Hepatic stellate cell (primary cell): ENCODE results near the gene NIN.

Experiments used
- DNase-seq: peaks from one replicate; pipeline ENCODE4 v3.0.0; 2011; ENCODE audit warnings: low spot score

NIN gene

DNA sequence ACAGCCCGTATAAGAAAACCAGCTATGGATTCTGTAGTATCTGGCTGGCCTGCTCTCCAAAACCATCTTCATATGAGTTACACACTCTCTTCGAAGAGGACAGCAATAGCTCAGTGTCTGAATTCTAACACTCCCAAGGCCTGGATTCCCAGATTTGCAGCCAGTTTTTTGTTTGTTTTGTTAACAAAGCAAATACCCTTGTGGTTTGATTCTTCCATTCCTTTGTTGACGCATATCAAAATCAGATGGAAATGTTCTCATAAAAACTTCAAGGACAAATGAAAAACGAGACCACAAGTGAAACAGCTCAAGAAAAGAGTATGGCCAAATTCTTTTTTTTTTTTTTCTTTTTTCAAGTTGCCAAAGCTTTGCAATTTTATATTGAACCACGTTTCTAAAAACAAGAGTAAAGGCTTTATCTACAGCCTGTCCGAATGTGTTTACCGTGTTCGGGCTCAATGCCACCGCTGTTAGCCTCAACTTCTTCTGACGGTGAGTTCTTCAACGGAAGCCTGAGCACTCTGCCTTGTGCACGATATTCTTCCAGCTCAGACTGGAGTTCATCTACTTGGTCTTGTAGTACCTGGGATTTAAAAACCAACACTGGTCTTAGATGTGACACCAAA lies 67.5 kb downstream of the NIN start:
- peak; percentile 28 for DNase-seq

DNA sequence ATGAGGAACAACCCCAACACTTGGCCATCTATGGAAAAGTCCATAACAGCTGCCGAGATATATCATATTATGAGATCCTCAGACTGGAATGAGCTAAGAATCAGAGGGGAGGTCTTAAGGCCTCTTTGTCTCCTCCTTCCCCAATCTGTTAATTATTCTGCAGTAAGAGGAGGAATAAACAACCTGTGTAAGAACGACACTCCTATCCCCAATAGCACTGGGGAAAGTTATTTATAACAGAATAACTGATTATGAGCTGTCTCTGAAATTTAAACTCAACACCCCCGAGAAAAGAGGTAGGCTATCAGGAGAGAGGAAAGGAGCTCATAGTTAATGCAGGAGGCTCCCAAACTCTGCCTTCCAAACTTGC lies 68.0 kb downstream of the NIN start:
- DNase-seq, result no peak

DNA sequence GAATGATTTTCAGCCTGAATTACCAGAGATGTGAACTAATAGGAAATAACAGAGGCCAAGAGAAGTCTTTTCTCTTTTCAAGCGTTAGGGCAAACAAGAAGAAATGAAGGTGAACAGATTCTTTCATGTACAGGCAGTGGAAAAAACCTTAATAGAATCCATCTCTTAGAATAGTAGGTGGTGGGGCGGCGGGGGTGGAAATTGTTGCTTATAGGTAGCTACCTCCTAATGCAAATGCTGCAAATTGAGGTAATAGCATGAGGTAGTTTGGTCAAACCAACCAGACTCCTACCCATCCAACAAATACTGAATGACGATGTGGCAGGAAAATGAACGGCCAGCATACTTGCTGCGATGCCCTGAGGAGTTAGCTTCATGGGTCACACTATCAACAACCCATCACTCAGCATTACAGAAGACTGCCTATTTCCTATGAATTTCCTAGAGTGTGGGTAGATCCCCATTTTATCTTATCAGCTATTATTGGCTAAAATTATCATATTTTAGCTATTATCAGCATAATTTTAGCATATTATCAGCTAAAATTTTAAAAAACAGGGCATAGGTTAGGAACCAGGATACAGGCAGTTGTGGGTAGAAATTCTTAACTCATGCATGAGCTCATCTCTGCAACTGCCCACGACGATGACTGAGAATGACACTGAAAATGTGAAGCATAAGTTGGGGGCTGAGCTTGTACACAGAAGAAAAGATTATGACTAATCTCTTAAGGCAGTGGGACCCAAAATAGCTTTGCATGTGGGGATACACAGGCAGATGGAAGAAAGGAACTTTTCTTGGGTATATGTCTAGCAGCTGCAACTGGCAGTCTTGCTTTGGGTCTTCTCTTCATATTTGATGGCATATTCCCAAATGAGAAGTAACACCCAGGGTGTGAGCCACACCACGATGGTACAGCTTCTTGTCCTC lies 68.7 kb downstream of the NIN start:
- peak; percentile 69 for DNase-seq

DNA sequence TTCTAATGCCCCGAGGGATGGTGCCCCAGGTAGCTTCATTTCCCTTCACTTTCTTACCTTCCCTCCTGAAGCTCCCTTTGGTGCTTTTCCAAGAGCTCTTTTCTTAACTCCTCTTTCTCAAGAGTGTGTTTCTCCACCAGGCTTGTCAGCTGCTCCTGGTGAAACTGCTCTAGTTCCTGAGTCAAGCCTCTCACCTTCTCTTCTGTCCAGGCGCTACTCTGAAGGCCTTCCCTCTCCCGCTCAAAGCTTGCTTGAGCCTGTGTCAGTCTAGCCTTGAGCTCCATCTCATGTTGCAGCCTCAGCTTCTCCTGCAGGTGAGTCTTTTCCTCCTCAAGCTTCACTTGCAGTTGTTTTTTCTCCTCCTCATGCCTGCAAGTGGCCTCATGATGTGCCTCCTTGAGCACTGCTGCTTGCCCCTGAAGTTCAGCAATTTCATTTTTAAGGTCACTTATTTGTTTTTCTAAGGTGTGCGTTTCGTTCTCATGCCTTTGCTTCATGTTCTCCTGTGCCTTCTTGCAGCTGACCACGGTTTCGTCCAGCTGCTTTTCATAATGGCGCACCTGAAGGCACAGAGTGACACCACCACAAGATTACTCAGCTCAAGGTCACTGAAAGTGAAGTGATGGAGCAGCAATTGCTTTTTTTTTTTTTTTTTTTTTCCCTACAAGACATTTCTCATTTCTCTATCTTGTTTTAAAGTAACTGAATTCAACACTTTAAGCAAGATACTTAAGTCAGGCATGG lies 71.0 kb downstream of the NIN start:
- no peak for DNase-seq

DNA sequence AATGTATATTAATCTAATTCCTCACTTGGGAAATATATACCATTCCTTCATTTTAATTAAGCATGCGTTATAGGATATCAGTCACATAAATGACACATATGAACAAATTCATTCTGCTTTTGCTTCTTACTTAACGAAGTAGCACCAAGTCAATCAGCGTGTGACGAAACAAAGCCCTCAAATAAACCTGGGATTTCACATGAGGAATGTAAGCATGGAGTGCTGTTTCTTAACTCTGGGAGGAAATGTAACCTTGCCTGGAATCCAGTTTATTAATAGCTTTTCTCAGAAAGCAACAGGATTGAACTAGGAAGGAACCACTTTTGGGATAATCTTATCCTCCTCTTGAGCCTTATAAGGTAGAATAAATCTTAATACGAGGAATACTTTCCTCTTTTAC lies 72.0 kb downstream of the NIN start:
- no peak for DNase-seq

DNA sequence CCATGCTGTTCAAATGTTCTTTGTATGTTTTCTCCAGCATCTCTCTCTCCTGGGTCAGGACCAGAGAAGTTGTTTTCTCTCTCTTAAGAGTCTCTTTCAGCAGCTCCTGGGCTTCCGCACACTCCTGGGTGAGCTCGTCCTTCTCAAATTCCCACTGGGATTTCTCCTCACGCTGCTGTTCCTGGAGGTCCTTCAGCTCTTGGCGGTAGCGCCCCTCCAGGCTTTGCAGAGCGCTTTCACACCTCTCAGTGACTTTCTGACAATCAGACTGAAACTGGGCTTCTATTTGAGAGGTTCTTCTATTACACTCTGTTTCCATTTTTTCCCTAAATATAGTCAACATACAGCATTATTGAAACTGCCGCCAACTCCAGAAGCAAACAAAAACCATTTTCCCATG lies 72.7 kb downstream of the NIN start:
- DNase-seq, result no peak

DNA sequence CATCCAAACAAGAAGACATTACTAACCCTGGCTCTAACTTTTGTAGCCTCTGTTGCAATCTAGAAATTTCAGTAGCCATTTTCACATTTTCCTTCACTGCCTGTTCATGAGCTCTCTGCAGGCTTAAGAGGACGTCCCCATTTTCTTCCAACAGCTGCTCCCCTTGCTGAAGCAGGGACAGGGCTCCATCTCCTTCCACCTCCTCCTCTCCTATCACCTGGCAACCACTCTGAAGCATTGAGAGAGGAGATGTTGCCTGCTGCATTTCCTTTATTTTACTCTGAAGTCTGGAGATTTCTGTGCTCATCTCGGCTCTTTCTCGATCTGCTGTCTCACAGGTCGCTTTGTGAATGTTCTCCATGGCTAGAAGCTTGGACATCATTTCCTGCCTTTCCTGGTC lies 73.3 kb downstream of the NIN start:
- no peak for DNase-seq

DNA sequence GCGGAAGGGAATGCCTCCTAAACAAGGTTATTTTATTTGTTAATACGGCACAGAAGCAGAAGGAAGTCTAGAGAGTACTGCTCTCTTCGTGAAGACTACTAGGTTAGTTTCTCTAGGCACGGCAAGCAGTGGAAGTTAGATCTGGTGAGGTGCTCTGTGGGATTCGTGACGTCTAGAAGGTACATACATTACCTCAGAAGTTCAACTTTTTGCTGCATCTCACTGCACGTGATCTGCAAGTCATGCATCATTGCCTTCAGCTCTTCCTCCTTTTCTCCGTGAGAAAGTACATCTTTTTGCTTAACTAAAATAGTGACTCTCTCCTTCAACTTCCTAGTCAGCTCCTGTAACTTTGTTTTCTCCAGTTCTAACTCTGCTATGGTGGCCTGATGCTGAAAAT lies 74.7 kb downstream of the NIN start:
- DNase-seq, result no peak

DNA sequence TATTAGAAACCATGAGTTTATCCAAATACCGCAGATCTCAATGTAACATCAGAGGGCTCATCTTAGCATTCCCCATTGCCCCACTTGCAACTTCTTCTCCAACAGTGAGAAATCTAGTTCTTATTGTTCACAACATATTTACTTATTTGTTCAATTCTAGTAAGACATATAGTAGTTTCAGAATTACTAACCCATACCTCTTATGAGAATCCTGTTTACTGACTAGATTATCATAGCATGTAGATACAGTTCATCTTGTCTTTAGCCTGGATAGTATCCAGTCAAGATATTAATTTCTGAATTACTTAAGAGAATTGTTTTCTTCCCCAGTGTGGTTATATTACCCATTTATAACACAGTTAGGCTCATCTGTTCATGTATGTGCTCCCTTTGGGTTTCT lies 80.6 kb downstream of the NIN start:
- DNase-seq, result no peak

DNA sequence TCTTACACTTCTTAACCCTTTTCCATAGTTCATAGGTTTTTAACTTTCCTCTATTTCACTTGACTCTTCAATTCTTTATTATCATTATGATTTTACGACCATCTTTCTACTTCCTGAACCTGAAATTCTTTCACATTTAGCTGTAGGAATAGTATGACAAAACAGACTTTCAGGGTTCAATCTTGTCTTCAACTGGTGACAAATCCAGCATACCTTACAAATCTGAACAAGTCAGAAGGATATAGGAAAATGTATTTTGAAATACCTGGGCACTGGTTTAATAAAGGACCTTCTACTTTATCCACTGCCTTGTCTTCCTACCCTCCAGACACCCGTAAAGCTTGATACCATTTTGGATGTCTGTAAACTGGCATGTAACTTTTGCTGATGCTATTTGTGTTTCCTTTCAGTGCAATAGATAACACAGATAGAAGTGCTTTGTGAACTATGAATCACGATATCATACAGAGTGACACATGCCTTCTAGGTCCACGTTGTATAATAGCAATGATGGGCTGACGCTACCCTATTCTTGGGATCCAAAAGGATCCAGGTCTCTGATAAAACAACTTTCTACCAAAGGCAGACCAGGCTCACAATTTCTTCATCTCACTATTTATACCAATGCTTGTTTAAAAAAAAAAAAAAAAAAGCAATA lies 85.4 kb downstream of the NIN start:
- no peak for DNase-seq

DNA sequence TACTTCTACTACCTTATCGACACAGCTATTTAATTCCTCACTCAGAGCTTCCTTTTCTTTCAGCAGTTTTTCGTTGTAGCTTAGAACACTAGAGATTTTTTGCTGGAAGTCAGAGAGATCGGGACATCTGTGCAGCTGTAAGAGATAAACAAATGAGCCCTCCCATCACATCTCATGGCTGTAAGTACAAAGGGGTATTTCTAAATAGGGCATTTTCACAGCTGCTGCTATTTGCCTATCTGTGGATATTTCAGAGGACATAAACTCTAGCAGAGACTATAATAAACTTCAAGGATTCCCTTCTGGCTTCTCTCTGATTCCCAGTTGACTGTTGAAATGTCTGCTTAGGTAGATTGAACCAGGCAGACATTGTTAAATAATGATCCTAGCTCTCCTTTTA lies 86.7 kb downstream of the NIN start:
- DNase-seq, result no peak

DNA sequence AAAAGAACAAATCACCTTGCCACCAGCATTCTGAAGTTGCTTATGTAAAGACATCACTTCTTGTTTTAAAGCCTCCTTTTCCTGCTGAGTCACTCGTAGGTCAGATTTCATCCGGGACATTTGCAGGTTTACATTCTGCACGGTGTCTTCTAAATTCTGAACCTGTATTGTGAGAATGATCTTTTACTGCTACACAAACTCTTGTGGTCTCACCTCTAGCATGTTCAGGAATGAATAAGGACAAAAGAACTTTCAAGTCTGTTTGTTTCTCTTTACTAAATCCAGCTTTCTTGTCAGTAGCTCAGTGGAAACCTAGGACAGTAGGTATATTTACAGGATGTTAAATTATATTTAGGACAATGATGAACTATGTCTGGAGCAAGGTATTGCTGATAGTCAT lies 89.4 kb downstream of the NIN start:
- DNase-seq, result no peak

DNA sequence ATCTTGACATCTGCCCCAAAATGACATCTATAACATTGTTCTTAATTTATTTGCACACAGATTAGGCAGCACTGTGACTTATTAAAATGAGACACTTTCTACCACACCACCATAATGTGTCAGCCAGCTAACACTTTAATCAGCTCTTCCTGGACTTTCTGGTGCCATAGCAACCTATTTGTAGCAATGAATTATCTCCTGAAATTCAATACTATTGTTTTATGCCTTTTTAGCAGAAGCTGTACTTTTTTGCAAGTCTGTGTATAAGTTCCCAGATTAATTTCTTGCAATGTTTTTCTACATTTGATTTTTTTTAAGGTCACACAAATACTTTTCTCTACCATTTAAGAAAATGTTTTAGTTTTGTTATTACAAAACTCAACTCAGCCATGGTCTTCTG lies 90.1 kb downstream of the NIN start:
- no peak for DNase-seq

DNA sequence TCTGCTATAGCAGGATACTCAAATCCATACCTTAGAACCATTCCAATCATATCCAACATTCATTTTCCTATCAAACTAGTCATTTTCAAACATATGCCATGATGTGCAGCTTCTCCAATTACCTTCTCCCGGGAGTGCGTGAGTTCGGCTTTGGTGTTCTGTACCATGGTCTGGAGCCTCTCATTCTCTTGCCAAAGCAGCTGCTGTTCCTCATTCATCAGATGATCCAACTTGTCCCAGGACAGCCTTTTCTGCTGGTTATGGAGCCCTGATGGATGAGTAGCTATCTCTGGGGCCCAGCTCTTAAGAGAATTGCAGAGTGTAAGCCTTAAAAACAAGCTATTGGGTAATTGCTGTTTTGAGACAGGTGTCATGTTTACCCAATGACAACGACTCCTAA lies 91.8 kb downstream of the NIN start:
- DNase-seq, result no peak

DNA sequence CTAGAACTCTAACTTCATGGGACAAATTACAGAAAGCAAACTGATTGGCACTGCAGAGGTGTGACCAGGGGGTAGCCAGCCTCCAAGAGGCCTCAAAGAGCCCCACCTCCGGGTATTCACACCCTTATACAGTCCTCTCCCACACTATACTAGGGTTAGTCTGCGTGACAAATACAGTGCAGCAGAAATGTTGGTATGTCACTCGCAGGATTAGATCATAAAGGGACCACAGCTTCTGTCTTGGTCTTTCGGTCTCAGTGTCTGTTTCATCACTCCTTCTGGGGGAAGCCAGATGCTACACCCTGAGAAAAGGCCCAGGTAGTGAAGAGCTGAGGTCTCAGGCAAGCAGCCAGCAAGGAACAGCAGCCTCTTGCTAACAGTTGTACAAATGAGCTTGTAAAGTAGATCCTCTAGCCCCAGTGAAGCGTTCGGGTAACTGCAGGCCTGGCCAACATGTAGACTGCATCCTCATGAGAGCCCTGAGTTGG lies 94.0 kb downstream of the NIN start:
- DNase-seq, result no peak

DNA sequence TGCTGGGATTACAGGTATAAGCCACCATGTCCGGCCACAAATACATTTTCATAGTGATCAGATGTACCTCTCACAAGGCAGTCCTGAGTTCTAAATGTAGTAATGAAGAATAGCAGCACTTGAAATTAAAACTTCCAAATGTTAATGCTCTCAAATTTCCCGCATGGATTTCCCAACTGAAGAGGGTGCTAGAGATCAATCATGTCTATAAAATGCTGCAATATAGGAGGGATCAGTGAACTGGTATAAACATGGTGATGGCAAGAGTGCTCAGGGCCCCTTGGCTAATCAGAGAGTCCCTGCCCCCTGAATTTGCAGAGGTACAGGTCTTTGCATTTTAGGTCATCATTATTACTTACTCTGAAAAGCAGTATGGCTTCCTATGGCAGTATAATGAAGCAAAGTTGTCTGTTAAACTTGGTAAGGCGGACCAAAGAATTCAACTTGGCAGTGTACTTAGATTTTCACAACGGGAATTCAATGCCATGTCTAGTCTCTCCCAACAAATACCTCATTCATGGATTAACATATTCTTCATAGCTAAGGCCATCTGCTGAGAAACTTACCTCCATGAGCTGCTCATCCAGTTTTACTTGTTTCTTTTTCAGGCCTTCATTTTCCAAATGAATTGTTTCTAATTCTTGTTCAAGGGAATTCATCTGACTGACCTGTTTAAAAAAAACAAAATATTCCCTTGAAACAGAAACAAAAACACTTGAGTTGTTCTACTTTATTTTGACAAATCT lies 95.8 kb downstream of the NIN start:
- no peak for DNase-seq

DNA sequence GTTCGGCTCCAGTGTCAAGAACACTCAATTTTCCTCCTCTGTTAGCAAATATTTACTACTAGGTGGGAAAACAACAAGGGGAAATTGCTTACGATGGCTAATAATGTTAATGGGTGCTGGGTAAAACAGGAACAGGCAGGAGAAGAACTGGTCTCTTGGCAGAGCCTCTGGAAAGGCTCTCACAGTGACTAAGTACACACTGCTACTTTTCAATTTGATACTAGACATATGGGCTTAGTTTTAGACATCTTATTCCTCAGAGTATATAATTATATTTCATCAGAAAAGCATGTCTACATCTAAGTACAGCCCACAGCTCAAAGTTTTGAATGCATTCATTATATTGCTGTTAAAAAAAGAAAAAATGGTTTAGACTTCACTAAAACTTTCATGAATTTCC lies 97.5 kb downstream of the NIN start:
- DNase-seq, result no peak

DNA sequence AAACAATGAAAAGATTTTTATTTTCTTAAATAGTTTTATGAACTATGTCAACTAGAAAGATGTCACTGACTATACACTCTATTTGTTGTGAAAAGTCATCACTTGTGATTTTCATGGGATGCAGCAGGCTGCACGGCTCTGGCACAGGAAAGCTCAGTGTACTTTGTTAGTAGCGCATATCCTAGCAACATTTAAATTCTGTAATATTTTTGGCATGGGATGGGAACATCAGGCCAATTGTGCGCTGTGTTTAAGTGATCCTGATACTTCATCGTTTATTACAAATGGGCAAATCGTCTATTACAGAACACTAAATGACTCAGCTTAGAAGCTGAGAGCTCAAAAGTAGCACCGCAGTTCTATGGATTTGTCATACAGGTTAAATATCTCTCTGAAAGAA lies 102.1 kb downstream of the NIN start:
- DNase-seq, result no peak

DNA sequence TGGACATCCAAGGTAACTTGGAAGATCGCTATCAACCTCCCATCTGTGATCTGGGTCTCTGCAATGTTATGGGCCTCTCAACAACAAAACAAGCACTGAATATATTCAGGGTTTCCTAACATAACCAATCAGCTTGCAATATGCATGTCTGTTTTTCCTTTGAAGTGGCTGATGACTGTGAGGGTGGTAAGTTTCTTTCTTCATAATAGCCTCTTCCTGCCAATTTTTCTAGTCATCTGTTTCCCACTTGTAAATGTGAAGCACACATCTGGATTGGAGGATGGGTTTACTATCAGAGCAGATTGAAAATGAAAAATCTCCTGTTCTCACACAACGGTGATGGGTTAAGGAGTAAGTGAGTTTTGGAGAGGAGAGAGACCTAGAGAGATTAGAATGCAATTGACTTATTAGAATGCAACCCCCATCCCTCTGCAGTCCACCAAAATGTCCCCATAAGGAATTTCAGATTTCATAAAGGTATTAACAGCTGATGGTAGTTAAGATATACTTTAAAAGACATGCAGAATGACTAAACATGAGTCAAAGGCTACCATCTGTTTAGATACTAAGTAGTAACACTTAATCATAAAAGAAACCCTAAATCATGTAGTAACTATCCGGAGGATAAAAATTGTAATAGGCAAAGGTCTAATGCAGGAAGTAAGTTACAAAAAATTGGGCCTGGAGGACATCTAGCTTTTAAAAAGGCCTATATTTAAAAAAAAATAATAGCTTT lies 104.4 kb downstream of the NIN start:
- DNase-seq, result peak; percentile 17

DNA sequence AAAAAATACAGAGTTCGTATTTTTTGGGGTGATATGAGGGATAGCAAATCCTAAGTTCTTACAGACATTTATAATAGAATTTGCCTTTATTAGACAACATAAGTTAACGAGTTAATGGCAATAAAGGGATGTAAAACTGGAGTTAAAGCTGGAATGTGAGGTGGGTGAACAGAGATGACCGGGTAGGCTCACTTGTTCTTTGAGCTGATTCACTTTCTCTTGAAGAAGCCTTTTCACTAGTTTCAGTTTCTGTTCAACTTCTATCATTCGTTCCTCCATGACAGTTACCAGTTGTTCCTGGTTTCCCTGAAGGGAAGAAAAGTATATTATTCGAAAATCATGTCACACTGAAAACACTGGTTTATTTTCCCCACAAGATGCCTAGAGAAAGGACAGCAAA lies 105.2 kb downstream of the NIN start:
- DNase-seq, result no peak
